Measurements from ENCODE around the gene PDSS2.

GRCh38 chr6:107490566-107491137 lies 31.3 kb upstream of the PDSS2 start:
- TF ChIP-seq CTCF (IDR thresholded peaks at IDR 0.05; ENCODE audit: insufficient read depth, low read length, poor library complexity, severe bottlenecking) (no peak), EZH2phosphoT487 (conservative IDR thresholded peaks at IDR 0.05; ENCODE audit: low read length) (no peak)

Measured in SU-DHL-6 (cell line).